Mucosa of stomach (tissue), 1 donor: Measurements from ENCODE around the gene CDKL4.
"Not testable (repeated sequence)": the region's sequence is repeated elsewhere in the genome, so short reads cannot be mapped to it uniquely, and the experiment has no call there.

Source experiments
- H3K27me3 ChIP-seq: one replicate; pipeline ENCODE4 v1.7.0; 2013; ENCODE audit warnings: mild to moderate bottlenecking, low read length; ENCODE audit not compliant: control insufficient read depth, insufficient read depth
- H3K36me3 ChIP-seq: one replicate; pipeline ENCODE4 v1.7.0; 2013; ENCODE audit warnings: low read length; ENCODE audit not compliant: control insufficient read depth, insufficient read depth
- H3K4me1 ChIP-seq: one replicate; pipeline ENCODE4 v1.7.0; 2013; ENCODE audit warnings: mild to moderate bottlenecking, low read length; ENCODE audit not compliant: control insufficient read depth, insufficient read depth
- H3K4me3 ChIP-seq: one replicate; pipeline ENCODE4 v1.7.0; 2013; ENCODE audit warnings: low read length
- H3K9ac ChIP-seq: one replicate; pipeline ENCODE4 v1.7.0; 2013; ENCODE audit warnings: mild to moderate bottlenecking, low read length, moderate library complexity
- H3K9me3 ChIP-seq: one replicate; pipeline ENCODE4 v1.7.0; 2013; ENCODE audit warnings: mild to moderate bottlenecking, low read length, moderate library complexity; ENCODE audit not compliant: control insufficient read depth
- donor health status: Pancreatic carcinoma.

Gene CDKL4

GRCh38 chr2:39202639-39203369 is 41.0 kb downstream of the CDKL4 start:
- Histone ChIP-seq H3K9ac (no peak overlapping the region), H3K4me1 (no peaks in the 10 kb centered on the region), H3K4me3 (no peak overlapping the region), H3K27me3 (no peaks in the 10 kb centered on the region), H3K36me3 (no peaks in the 10 kb centered on the region), H3K9me3 (no peaks in the 10 kb centered on the region)

- not testable (repeated sequence) for H3K4me1 ChIP-seq, H3K9ac ChIP-seq, H3K4me3 ChIP-seq, H3K27me3 ChIP-seq, H3K9me3 ChIP-seq, H3K36me3 ChIP-seq
Measured at GRCh38 chr2:39197003-39197402, 46.8 kb downstream of the CDKL4 start.

- Histone ChIP-seq H3K9me3 (no peaks in the 10 kb centered on the region), H3K9ac (no peak overlapping the region), H3K27me3 (no peaks in the 10 kb centered on the region), H3K4me3 (no peak overlapping the region), H3K36me3 (no peaks in the 10 kb centered on the region), H3K4me1 (no peaks in the 10 kb centered on the region)
Measured at GRCh38 chr2:39194686-39195085, 49.1 kb downstream of the CDKL4 start.

GRCh38 chr2:39188960-39189494 is 54.7 kb downstream of the CDKL4 start:
- Histone ChIP-seq H3K9ac (no peak overlapping the region), H3K4me1 (no peaks in the 10 kb centered on the region), H3K4me3 (no peak overlapping the region), H3K9me3 (no peaks in the 10 kb centered on the region), H3K27me3 (no peaks in the 10 kb centered on the region), H3K36me3 (no peaks in the 10 kb centered on the region)

- no peak overlapping the region for H3K9ac ChIP-seq
- H3K36me3 ChIP-seq: no peaks in the 10 kb centered on the region
- no peaks in the 10 kb centered on the region for H3K4me1 ChIP-seq
- no peaks in the 10 kb centered on the region for H3K27me3 ChIP-seq
- H3K4me3 ChIP-seq: no peak overlapping the region
- H3K9me3 ChIP-seq: no peaks in the 10 kb centered on the region
Measured at GRCh38 chr2:39183673-39184072, 60.1 kb downstream of the CDKL4 start.

DNA sequence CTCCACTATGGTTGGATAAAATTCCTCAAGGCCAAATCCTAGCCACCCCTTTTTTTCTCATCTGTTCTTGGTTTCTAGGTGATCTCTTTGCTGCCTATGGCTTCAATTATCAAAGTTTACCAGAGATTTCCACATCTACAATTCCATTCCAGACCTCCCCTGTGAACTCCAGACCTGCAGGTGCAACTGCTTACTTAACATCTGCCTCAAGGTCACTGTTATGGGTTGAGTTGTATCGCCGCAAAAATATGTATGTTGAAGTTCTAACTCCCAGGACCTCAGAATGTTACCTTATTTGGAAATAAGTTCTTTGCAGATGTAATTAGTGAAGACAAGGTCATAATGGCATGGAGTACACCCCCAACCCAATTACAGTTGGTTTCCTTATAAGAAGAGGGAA is 62.5 kb downstream of the CDKL4 start:
- H3K27me3 ChIP-seq: no peaks in the 10 kb centered on the region
- H3K4me3 ChIP-seq: no peak overlapping the region
- H3K36me3 ChIP-seq: no peaks in the 10 kb centered on the region
- no peaks in the 10 kb centered on the region for H3K9me3 ChIP-seq
- no peaks in the 10 kb centered on the region for H3K4me1 ChIP-seq
- no peak overlapping the region for H3K9ac ChIP-seq

- no peak overlapping the region for H3K4me3 ChIP-seq
- H3K36me3 ChIP-seq: no peaks in the 10 kb centered on the region
- H3K9me3 ChIP-seq: no peaks in the 10 kb centered on the region
- H3K9ac ChIP-seq: no peak overlapping the region
- H3K27me3 ChIP-seq: no peaks in the 10 kb centered on the region
- no peaks in the 10 kb centered on the region for H3K4me1 ChIP-seq
Measured at GRCh38 chr2:39179974-39180960, 63.5 kb downstream of the CDKL4 start.

DNA sequence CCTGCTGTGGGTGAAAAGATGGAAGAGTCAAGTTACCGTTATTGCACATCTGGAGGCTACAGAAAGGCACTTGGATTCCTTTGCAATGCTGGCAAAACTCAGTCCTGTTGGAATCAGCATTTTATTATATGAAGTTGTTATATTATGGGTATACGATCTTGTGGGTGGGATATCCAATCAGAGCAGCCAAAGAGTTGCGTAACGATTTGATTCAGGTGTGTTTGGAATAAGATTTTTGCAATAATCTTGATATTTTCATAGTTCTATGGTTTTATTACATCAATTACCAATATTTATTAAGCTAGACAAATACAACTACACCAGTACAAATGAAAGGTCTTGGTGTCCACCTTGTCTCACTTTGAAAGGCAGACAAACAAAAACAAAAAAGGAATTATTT is 65.0 kb downstream of the CDKL4 start:
- no peaks in the 10 kb centered on the region for H3K27me3 ChIP-seq
- H3K36me3 ChIP-seq: no peaks in the 10 kb centered on the region
- H3K9me3 ChIP-seq: no peaks in the 10 kb centered on the region
- H3K4me3 ChIP-seq: no peak overlapping the region
- no peaks in the 10 kb centered on the region for H3K4me1 ChIP-seq
- no peak overlapping the region for H3K9ac ChIP-seq

DNA sequence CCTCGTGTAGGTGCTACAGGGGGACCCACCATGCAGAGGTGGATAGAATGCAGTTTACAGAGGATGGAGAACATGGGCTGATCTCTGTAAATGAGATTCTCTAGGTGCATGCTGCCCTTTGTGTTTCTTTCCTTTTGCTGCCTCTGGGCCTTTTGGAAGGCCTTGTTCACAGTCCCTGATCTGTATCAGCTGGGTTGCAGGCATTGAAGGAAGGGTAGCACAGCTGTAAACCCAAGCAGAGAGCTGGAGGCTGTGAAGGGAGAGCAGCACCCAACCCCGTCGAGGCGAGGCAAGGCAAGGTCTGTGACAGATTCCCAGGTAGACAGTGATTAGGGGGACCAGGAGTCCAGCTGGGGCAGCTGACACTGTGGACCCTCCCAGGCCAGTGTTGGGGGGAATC is 66.8 kb downstream of the CDKL4 start:
- H3K27me3 ChIP-seq: no peaks in the 10 kb centered on the region
- H3K9ac ChIP-seq: no peak overlapping the region
- no peaks in the 10 kb centered on the region for H3K9me3 ChIP-seq
- no peak overlapping the region for H3K4me3 ChIP-seq
- H3K4me1 ChIP-seq: no peaks in the 10 kb centered on the region
- H3K36me3 ChIP-seq: no peaks in the 10 kb centered on the region

DNA sequence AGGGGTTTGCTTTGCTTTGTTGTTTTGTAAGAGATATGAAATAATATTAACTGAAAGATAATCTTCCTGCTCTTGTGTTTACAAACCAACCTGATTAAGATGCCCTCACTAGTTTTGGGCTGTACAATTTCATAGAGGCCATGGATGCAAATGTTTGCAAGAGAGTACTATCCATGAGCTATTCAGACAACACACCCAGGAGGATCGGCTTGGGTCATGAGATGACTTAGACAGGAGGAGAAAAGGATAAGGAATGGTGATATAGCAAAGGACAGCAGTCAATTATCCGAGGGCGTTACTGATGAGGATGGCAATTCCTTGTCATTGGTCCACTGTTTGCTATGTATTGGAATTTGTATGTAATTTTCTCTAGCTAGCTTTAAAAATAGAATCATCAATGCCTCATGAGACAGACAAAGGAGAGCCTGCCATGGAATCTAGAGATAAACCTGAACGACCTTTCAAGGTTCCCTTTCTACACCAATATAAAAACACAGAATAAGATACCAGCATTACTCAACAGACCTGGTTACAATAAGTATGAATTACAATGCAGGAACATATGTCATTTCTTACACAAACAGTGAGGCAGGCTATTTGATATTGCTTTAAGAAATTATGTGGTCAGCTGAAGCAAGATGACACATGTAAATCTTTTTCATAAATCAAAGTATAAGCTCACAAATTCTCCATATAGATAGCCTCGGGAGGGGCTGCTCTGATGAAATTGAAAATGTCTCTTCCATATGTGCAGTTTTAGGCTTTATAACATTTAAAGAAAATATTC is 68.6 kb downstream of the CDKL4 start:
- no peaks in the 10 kb centered on the region for H3K9me3 ChIP-seq
- H3K27me3 ChIP-seq: no peaks in the 10 kb centered on the region
- no peaks in the 10 kb centered on the region for H3K4me1 ChIP-seq
- no peak overlapping the region for H3K9ac ChIP-seq
- no peaks in the 10 kb centered on the region for H3K36me3 ChIP-seq
- H3K4me3 ChIP-seq: no peak overlapping the region

GRCh38 chr2:39174022-39174421 is 69.7 kb downstream of the CDKL4 start:
- no peak overlapping the region for H3K9ac ChIP-seq

More at GRCh38 chr2:39174022-39174421, 69.7 kb downstream of the CDKL4 start:
- no peaks in the 10 kb centered on the region for H3K9me3 ChIP-seq
- H3K36me3 ChIP-seq: no peaks in the 10 kb centered on the region
- no peaks in the 10 kb centered on the region for H3K4me1 ChIP-seq
- no peaks in the 10 kb centered on the region for H3K27me3 ChIP-seq
- no peak overlapping the region for H3K4me3 ChIP-seq
